Karpas-422 (cell line): Measurements from ENCODE around the gene ATF5. TPM values are rescaled to one million over a fixed set of nuclear protein-coding genes. Genes with fewer than 3 reads are reported as not detected.

Experiments
- DNase-seq: peaks from one replicate; pipeline ENCODE4 v3.0.0-alpha.2; 2015
- H2AFZ ChIP-seq: fragments of 200-600 bp; sonication (generic); 2 replicates; pipeline ENCODE4 v1.6.1; 2014; ENCODE audit warnings: antibody characterized with exemption, low read length, mixed read lengths
- H3K27ac ChIP-seq: fragments of 200-600 bp; sonication (generic); 2 replicates; pipeline ENCODE4 v1.5.1; 2014; ENCODE audit warnings: mild to moderate bottlenecking, low read length, moderate library complexity
- H3K27me3 ChIP-seq: fragments of 200-600 bp; sonication (generic); 2 replicates; pipeline ENCODE4 v1.6.1; 2014; ENCODE audit warnings: low read length, mixed read lengths
- H3K36me3 ChIP-seq: fragments of 200-600 bp; sonication (generic); 2 replicates; pipeline ENCODE4 v1.6.1; 2014; ENCODE audit warnings: low read length, mixed read lengths; ENCODE audit not compliant: insufficient read depth
- H3K4me1 ChIP-seq: fragments of 200-600 bp; sonication (generic); 2 replicates; pipeline ENCODE4 v1.6.1; 2014; ENCODE audit warnings: mild to moderate bottlenecking, low read length, mixed read lengths
- H3K4me2 ChIP-seq: fragments of 200-600 bp; sonication (generic); 2 replicates; pipeline ENCODE4 v1.6.1; 2014; ENCODE audit warnings: low read length, low read depth, mild to moderate bottlenecking; ENCODE audit not compliant: poor library complexity, severe bottlenecking
- H3K4me3 ChIP-seq: fragments of 200-600 bp; sonication (generic); 2 replicates; pipeline ENCODE4 v1.5.1; 2014; ENCODE audit warnings: mild to moderate bottlenecking, antibody characterized with exemption, low read length, mixed read lengths
- H3K79me2 ChIP-seq: fragments of 200-600 bp; sonication (generic); 2 replicates; pipeline ENCODE4 v1.6.1; 2014; ENCODE audit warnings: mild to moderate bottlenecking, low read length, mixed read lengths
- H3K9ac ChIP-seq: fragments of 200-600 bp; sonication (generic); 2 replicates; pipeline ENCODE4 v1.6.0; 2014; ENCODE audit warnings: low read length
- H3K9me2 ChIP-seq: fragments of 200-600 bp; sonication (generic), shearing (Covaris generic); replicated peaks from 2 replicates; pipeline ENCODE4 v1.6.0; 2014; ENCODE audit warnings: mild to moderate bottlenecking, low read length, moderate library complexity; ENCODE audit not compliant: insufficient read depth
- H3K9me3 ChIP-seq: fragments of 300-700, 200-600 bp; sonication (generic); 2 replicates; pipeline ENCODE4 v1.6.1; 2014; ENCODE audit warnings: low read length, mixed read lengths
- H4K20me1 ChIP-seq: fragments of 200-600 bp; sonication (generic); 2 replicates; pipeline ENCODE4 v1.6.1; 2014; ENCODE audit warnings: mild to moderate bottlenecking, antibody characterized with exemption, low read length, low read depth; ENCODE audit not compliant: insufficient read depth
- total RNA-seq: library from RNA; depleted of rRNA; stranded (reverse); fragments of >200 nt; shearing (Covaris generic); gene quantifications from 2 replicates; pipeline ENCODE4 v1.2.3, GENCODE V29; 2014; ENCODE audit warnings: low replicate concordance

The ATF5 gene
- total RNA-seq, 1 experiment from 2014 or later = 537 TPM

DNA sequence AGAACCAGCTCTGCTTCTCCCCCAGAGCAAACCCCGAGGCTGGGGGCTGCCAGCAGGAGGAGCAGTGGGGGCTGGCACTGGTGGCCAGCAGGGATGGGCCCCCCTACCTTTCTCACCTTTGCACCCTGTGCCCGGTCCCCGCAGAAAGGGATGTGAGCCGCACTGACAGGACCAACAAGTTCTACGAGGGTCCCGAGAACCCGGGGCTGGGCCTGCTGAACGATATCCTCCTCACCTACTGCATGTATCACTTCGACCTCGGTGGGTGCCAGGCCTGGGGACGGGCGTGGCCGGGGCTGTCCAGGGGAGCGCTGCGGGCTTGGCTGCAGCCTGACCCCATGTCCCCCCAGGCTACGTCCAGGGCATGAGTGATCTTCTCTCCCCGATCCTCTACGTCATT is 44.9 kb upstream of the ATF5 start:
- H3K4me2 ChIP-seq = no peak overlapping the region
- H3K79me2 ChIP-seq = no peaks in the 10 kb centered on the region; the same call in 1 of the 2 replicates
- no peak overlapping the region for H3K9ac ChIP-seq
- no peak overlapping the region for H2AFZ ChIP-seq
- DNase-seq = no peak
- peaks cover 9% of the 10 kb centered on the region for H3K4me1 ChIP-seq
- peaks cover 34% of the 10 kb centered on the region for H3K36me3 ChIP-seq
- H3K27ac ChIP-seq = no peak overlapping the region
- no peak overlapping the region for H3K4me3 ChIP-seq
- no peaks in the 10 kb centered on the region for H3K9me2 ChIP-seq
- peaks cover 12% of the 10 kb centered on the region; the same call in 1 of the 2 replicates for H4K20me1 ChIP-seq
- no peaks in the 10 kb centered on the region for H3K9me3 ChIP-seq
- no peaks in the 10 kb centered on the region for H3K27me3 ChIP-seq

DNA sequence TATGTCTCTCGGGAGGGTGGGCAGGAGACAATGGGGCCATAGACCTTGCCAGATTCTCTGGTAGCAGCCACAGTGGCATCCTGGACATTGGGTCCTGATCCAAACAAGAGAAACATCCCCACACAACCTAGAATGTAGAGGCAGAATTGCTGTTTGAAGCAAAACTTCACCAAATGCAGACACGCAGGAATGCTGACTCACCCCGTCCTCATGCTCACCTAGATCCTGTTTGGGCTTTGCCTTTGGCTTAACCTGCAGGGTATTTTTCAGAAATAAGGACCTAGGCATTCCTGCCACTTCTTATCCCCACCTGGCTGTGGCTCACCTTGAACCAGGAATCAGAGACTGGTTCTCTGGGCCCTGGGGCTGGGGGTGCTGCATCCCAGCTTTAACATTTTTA is 44.2 kb upstream of the ATF5 start:
- no peak overlapping the region for H3K4me2 ChIP-seq
- peaks cover 29% of the 10 kb centered on the region for H3K36me3 ChIP-seq
- H3K4me3 ChIP-seq = no peak overlapping the region

DNA sequence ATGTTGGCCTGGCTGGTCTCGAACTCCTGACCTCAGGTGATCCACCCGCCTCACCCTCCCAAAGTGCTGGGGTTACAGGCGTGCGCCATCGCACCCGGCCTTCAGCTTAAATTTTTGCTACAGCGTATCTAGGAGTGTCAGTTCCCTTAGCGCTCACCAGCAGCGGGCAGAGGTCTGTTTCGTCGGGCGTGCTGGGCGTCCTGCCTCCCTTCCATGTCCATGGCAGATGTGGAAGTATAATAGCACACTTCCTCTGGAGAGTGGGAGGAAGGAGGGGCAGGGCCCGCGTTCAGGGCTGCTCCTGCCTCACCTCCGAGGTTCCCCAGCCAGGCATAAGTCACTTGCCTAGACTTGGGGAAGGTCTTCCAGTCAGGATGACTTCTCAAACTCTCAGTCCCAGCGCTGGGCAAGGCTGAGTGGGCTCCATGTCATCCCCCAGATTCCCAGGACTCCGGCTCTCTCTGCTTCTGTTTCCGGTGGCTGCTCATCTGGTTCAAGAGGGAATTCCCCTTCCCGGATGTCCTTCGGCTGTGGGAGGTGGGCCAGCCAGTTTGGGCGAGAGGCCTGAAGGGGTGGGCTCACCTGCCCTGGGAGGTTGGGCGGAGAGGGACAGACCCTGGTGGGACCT is 41.9 kb upstream of the ATF5 start:
- Histone ChIP-seq H2AFZ (no peak overlapping the region), H3K36me3 (peaks cover 20% of the 10 kb centered on the region), H3K27ac (no peak overlapping the region), H3K9me2 (no peaks in the 10 kb centered on the region), H4K20me1 (peaks cover 12% of the 10 kb centered on the region; the same call in 1 of the 2 replicates), H3K27me3 (no peaks in the 10 kb centered on the region), H3K4me2 (no peak overlapping the region), H3K4me3 (no peak overlapping the region), H3K79me2 (no peaks in the 10 kb centered on the region), H3K9ac (no peak overlapping the region), H3K9me3 (no peaks in the 10 kb centered on the region), H3K4me1 (peaks cover 21% of the 10 kb centered on the region)
- DNase-seq = no peak

More for the DNA sequence above, 44.2 kb upstream of the ATF5 start:
- Histone ChIP-seq H3K4me1 (peaks cover 8% of the 10 kb centered on the region), H4K20me1 (peaks cover 12% of the 10 kb centered on the region; the same call in 1 of the 2 replicates), H3K9ac (no peak overlapping the region), H3K9me2 (no peaks in the 10 kb centered on the region), H3K79me2 (no peaks in the 10 kb centered on the region), H3K27ac (no peak overlapping the region), H2AFZ (no peak overlapping the region), H3K9me3 (no peaks in the 10 kb centered on the region), H3K27me3 (no peaks in the 10 kb centered on the region)
- DNase-seq = no peak

DNA sequence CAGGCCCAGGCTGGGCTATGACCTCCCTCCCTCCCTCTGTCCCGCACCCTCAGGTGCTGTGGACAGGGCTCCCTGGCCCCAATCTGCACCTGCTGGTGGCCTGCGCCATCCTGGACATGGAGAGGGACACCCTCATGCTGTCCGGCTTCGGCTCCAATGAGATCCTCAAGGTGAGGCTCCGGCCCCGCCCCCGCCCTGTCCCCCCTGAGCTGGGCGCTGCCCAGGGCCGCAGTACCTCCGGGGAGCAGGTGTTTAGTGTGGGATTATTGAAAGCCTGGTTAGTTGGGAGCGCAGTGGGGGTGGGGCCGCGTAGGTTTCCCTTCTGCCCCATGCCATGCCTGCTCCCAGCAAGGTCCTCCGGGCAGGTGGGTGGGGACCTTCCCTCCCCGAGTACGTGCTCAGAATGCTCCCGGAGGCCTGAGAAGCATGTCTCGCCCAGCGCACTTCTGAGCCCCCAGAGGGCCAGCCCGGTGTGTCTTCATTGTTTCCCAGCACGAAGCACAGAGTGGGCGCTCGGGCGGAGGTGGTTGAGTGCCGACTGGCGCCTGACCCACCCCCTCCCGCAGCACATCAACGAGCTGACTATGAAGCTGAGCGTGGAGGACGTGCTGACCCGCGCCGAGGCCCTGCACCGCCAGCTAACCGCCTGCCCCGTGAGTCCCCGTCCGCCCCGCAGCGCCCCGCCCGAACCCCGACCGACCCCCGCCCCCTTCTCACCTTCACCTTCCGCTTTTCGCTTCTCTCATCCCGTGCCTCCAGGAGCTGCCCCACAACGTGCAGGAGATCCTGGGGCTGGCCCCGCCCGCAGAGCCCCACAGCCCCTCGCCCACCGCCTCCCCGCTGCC is 41.1 kb upstream of the ATF5 start:
- Histone ChIP-seq H3K9me2 (no peaks in the 10 kb centered on the region), H3K4me3 (no peak overlapping the region), H3K27me3 (no peaks in the 10 kb centered on the region), H3K79me2 (no peaks in the 10 kb centered on the region), H3K9ac (peak overlapping the region; percentile 9; the same call in 1 of the 2 replicates), H3K4me1 (peaks cover 21% of the 10 kb centered on the region), H3K27ac (no peak overlapping the region), H3K4me2 (peak overlapping the region; percentile 28), H2AFZ (no peak overlapping the region), H4K20me1 (peaks cover 17% of the 10 kb centered on the region; the same call in 1 of the 2 replicates), H3K9me3 (no peaks in the 10 kb centered on the region), H3K36me3 (peaks cover 16% of the 10 kb centered on the region; the same call in 1 of the 2 replicates)
- no peak for DNase-seq

DNA sequence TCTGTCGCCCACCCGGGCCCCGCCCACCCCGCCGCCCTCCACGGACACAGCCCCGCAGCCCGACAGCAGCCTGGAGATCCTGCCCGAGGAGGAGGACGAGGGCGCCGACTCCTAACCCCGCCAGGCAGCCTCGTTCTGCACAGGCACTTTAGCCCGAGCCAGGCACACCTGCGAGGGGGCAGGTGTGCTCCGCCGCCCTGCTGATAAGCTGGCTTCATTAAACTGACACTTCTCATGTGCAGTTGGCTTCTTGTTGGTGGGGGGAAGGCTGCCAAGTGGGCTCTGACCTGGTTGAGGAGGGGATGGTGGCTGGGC is 40.5 kb upstream of the ATF5 start:
- Histone ChIP-seq H3K27ac (no peak overlapping the region), H4K20me1 (peaks cover 17% of the 10 kb centered on the region; the same call in 1 of the 2 replicates), H3K79me2 (no peaks in the 10 kb centered on the region), H3K9me2 (no peaks in the 10 kb centered on the region), H2AFZ (no peak overlapping the region), H3K4me1 (peaks cover 21% of the 10 kb centered on the region), H3K9me3 (no peaks in the 10 kb centered on the region), H3K9ac (no peak overlapping the region), H3K4me2 (no peak overlapping the region), H3K4me3 (no peak overlapping the region), H3K36me3 (peaks cover 10% of the 10 kb centered on the region; the same call in 1 of the 2 replicates), H3K27me3 (no peaks in the 10 kb centered on the region)
- DNase-seq = no peak

DNA sequence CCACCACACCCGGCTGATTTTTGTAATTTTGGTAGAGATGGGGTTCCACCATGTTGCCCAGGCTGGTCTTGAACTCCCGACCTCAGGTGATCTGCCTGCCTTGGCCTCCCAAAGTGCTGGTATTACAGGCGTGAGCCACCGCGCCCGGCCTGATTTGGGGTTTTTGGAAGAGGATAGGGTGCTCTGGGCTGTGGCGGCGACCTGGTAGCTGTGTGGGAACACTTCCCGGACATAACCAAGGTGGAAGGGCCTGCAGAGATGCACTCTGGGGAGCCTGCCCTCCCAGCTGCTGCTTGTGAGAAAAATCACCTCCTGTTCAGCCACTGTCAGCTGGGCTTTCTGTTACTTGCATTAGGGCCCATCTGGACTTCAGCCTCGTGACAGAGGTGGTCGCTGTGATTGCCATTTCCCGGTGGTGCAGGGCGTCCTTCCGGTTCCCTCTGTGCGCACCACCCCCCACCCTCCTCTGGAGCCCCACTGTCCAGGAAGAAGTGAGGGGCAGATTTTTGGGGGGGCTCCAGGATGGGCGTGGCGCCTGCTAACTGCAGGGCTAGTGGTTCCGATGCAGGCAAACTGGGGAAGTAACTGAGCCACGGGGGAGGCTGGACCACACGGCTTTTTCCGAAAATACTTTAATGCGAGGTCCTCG is 39.8 kb upstream of the ATF5 start:
- H3K27me3 ChIP-seq = peaks cover 2% of the 10 kb centered on the region; the same call in 1 of the 2 replicates
- no peak for DNase-seq
- no peak overlapping the region for H3K4me2 ChIP-seq
- no peak overlapping the region for H2AFZ ChIP-seq
- peaks cover 6% of the 10 kb centered on the region; the same call in 1 of the 2 replicates for H3K36me3 ChIP-seq
- no peak overlapping the region for H3K9ac ChIP-seq
- H3K4me3 ChIP-seq = no peak overlapping the region
- H3K9me2 ChIP-seq = no peaks in the 10 kb centered on the region
- no peaks in the 10 kb centered on the region for H3K9me3 ChIP-seq
- H3K27ac ChIP-seq = no peak overlapping the region
- no peaks in the 10 kb centered on the region for H3K79me2 ChIP-seq
- peaks cover 21% of the 10 kb centered on the region for H3K4me1 ChIP-seq
- peaks cover 17% of the 10 kb centered on the region; the same call in 1 of the 2 replicates for H4K20me1 ChIP-seq

DNA sequence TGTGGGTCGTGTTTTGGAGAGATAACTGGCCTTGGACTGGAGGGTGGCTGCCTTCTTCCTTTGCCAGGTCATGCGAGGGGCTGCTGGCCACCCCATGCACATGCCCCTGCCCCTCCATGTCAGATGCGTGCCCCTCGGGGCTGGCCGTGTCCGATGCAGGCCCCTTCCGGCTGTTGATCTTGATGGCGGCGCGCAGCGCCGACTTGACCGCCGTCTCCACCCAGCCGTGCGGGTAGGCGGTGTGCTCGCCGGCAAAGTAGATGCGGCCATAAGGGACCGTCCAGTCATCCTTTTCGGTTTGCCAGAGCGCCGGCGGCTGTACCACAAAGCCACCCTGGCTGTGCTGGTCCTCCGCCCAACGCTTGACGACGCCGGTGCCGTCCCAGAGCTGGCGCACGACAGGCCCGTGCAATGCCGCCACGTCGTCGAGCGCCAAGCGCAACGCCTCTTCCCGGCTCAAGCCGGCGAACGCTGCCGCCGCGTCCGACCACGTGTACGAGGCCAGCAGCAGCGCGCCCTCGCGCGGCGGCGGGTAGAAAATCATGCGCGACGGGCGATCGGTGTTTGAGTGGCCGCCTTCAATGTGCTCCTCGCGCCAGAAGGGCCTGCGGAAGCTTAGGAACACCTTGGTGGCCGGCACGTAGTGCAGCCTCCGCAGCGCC is 39.2 kb upstream of the ATF5 start:
- H3K27ac ChIP-seq = no peak overlapping the region
- H3K4me2 ChIP-seq = peak overlapping the region; percentile 70
- H3K9me2 ChIP-seq = no peaks in the 10 kb centered on the region
- no peaks in the 10 kb centered on the region for H3K9me3 ChIP-seq
- peaks cover 3% of the 10 kb centered on the region; the same call in 1 of the 2 replicates for H3K27me3 ChIP-seq
- H3K9ac ChIP-seq = peak overlapping the region; percentile 62
- H4K20me1 ChIP-seq = peaks cover 17% of the 10 kb centered on the region; the same call in 1 of the 2 replicates
- peaks cover 2% of the 10 kb centered on the region; the same call in 1 of the 2 replicates for H3K36me3 ChIP-seq
- H3K4me1 ChIP-seq = peaks cover 21% of the 10 kb centered on the region
- DNase-seq = peak; percentile 81
- peak overlapping the region; percentile 88; the same call in 1 of the 2 replicates for H2AFZ ChIP-seq
- no peaks in the 10 kb centered on the region for H3K79me2 ChIP-seq
- H3K4me3 ChIP-seq = peak overlapping the region; percentile 66
